Left cardiac atrium (tissue), 4 donors: ENCODE results near the gene PRMT5. TPM values are rescaled to one million over a fixed set of nuclear protein-coding genes. Genes with fewer than 3 reads are reported as not detected.
"Not testable (repeated sequence)": the region's sequence is repeated elsewhere in the genome, so short reads cannot be mapped to it uniquely, and the experiment has no call there.

Experiments used
- ATAC-seq, 2 donors: fragments of 200-7000 bp; cut with Tn5 transposase; one replicate each; pipeline ENCODE4 v1.9.1; 2020; ENCODE audit warnings: mild to moderate bottlenecking in 2 of 2, moderate library complexity in 2 of 2
- DNase-seq: peaks from one replicate; pipeline ENCODE4 v3.0.0-alpha.2; 2020
- intact Hi-C, 2 donors: fragments of 100-400 bp; cut with DNase I; formaldehyde crosslinking; loops; one replicate each; pipeline versions ENCODE4 v1.14.1 to v1.15.1; 2022 to 2023
- long read RNA-seq: library from polyadenylated mRNA; unstranded; transcript quantifications from one replicate; pipeline ENCODE4 v2.0.0, GENCODE V29; 2021
- total RNA-seq, 2 donors: library from RNA; stranded (reverse); fragmentation: NEBNext Ultra II Directional; extraction: Animal tissue kit (Norgen Biotek cat#: 25700); gene quantifications; one replicate each; pipeline ENCODE4 v1.2.1, GENCODE V29; 2021
- donor health status: DM: no; HTN: yes; CAD: no.
- donor health status: DM: no; HTN: yes; CAD: no; lungs with severe emphysema.
- donor health status: DM: yes; HTN: yes; CAD: no.
- donor health status: Dilated cardiomyopathy.

Gene PRMT5
- total RNA-seq = 10 to 100 TPM; 46.9 to 48.6 TPM
- long read RNA-seq, transcript PRMT5-202 (17 exons, 2,531 nt) = major isoform, 52 of 60 reads
- long read RNA-seq, partial matches to known transcripts = 1 of 60 reads
- long read RNA-seq, other reads (novel, unspliced or antisense) = 7 of 60 reads

DNA sequence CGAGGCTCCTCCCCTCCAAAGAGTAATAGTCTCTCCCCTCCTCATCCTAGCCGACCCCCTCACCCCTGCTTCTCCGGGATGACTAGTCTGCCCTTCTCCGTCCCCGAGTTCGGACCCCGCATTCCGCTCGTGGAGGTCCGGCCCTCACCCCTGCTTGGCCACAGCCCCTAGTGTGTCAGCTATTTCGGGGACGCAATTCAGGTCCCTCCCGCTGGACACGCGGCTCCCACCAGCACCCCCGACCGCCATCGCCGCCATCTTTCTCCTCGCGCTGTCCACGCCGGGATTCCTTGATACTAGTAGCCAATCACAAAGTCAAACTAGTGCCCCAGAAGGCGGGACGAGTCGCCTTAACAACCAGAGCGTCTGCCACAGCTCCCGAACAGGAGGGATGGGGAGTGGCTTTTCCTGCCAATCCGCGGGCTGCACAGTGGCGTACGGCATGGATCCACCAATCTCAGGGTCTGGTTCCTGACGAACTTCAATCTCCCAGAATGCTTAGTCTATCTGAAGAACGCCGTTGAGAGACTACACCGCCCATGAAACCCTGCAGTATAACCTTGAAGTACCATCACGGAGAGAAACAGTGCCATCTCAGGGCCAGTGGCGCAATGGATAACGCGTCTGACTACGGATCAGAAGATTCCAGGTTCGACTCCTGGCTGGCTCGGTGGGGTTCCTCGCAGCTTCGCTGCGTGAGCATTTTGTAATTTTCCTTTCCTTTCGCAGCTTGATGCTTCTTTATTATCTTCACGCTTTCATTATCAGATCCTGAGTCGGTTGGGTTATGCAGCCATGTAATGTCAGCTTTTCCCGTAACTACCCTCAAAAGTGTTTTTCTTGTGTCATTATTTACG, at the start of gene PRMT5:
PRMT5 (minus strand) TSS at position 273 of the 857 bp plus-strand sequence; CDS start at position 258, 15 bp downstream.
- DNase-seq (peak; percentile 99), ATAC-seq (peak; percentile 98 to 99)
- intact Hi-C loops = no loop called here

DNA sequence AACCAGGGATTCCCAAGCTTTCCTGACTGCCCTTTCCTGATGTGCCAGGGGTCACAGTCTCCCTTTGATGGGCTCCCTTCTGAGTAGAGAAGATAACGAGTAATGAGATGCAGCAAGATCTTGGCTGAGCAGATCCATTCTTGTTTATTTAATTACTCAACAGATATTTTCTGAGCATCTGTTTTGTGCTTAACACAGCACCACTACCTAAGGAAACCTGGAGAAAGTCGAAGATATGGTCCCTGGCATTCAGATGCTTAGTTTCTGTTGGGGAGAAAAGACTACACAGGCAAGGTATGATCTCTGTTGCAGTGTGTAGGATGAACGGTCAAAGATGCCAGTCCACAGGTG, 49.3 kb upstream of the PRMT5 start:
- DNase-seq (no peak), ATAC-seq (no peak)
- intact Hi-C loops = no loop called here

DNA sequence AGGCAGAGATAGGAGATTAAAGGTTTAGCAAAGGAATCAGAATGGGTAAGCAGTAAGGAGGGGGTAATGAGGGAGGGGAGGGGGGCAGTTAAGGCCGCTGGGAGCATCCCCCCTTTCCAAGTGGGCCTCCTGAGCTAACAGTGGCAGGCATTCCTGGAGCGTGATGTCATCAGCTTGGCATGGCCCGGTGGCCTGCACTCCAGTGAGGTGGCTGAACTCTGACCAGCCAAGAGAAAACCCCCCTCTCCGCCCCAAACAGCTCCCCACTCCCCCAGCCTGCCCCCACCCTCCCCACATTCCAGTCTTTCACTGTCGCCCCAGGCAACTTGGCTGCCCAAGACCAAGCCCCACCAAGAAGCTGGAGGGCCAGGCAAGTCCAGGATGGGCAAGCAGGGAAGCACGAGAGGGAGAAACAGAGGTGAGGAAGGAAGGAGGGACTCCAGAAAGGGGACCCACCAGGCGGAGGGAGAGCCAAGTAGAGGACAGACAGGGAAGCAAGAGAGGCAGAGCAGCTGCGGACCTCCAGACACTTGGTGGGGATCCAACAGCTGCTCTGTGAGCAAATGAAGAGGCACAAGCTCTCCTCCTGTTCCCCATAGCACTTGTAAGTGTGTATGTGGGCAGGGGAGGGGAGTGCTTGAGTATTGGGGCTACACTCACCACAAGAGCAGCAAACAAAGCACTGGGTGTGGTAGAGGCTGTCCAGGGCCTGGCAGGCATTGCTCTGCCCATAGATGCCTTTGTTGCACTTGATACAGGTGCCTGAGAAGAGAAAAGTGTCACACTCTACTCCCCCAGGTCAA, 48.7 kb upstream of the PRMT5 start:
- peak; percentile 21 to 31 for ATAC-seq
- peak; percentile 56 for DNase-seq
- intact Hi-C loops = no loop called here

DNA sequence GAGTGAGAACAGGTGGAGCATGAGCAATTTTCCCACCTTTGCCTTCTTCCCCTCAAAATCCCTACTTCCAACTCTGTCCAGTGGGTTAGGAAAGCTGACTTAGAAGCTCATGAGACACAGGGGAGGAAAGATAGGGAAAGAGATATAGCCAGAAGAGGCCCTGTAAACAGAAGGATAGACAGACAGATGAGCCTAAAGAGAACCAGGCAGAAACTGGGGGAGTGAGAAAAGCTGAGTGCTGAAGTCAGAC, 48.2 kb upstream of the PRMT5 start:
- intact Hi-C loops = no loop called here
- ATAC-seq = no peak
- DNase-seq = no peak

DNA sequence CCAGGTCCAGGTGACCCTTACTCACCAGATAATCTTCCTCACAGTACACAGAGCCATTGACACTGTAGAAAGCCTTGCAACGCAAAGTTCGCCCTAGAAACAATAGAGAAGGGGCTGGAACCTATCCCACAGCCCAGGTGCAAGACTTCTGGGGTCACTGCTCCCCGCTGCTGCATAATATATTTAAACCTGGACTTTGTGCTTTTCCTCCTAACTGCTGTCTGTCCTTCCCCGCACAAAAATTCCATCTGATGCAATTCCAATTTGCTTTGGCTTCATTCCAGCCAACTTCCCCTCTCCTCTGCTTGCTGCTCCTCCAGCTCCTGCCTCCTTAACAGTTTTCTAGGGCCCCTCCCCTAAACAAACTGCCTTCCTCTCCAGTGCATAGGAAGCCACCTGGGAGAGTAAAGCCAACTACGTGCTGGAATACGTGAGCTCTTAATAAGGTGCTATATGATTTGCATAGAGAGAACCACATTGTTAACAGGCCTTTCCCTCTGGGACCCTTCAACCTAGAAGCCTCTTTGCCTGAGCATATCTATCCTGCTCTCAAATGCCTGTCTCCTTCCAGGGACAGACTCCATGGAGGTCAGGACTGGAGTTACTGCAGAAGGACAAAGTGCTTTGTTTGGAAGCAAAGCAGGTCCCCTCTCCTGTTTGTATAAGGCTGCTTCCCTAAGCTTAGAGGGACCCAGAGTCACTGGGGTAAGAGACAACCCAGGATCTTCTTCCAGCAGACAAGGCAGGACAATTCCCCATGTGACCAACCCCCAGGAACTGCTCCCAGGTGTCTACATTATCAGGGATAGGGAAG, 47.7 kb upstream of the PRMT5 start:
- ATAC-seq (no peak), DNase-seq (no peak)
- intact Hi-C loops = no loop called here

DNA sequence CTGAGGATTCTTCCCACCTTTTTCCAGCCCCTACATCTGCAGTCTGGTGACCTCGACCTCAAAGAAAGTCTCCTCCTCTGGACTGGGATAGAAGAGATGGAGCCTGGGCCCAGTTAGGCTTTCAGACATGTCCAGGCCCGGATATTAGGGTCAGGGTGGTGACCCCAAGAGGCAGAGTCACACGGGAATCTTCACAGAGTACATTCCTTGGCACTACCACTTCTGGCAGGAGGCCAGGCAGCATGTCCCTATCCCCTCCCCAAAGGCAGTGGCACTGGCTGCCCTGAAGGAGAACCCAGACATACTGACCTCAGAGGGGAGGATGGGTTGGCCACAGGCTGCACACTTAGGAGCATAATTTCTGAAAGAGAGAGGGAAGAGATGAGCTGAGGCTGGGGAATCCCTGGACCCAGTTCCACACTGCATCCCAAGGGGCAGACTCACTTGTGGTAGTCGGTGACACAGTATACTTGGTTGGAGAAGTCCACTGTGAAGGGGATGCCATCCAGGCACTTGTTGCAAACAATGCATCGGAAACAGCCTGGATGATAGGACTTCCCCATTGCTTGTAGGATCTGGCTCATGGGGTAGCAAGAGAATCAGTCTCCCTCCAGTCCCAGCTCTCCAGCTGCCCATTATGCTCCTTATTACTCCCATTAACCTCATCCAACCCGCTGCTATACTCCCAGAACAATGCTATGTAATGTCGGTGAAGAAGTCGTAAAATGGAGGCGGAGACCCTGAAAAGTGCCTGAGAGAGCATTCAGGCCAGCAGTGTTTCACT, 45.5 kb upstream of the PRMT5 start:
- intact Hi-C loops = no loop called here
- ATAC-seq (no peak), DNase-seq (peak; percentile 43)

DNA sequence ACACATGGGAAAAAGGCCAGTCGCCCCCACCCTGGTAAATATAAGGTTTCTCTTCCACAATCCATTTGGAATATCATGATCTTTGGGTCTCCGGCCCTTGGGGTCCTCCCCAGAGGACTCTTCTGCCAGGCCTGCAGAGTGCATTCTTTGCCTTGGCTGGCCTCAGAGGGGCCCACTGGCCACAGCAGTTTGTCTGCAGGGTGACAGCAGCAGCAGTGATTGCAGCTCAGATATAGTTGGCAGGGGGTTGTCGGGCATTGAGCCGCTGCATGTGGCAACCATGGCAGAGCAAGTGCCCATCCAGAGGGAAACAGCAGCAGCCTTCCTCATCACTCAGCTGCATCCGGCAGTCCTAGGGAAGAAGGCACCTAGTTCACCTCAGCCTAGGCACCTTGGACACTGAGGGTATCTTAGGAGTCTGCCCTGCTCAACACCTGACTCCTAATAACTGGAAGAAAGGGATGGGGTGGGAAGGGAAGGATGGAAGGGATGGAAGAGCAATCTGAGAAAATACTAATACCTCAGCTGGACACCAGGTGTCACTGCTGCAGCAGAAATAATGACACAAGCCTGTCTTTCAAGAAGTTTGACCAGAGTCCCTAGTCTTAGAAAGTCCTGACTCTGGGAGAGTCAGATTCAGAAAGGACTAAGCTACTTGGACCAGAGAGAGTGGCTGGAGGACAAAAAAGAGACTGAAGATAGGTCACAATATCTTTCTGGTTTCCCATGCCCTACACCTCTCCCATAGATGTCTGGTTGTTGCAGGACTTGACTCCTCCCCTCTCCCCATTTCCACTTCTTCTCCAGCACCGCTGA, 44.2 kb upstream of the PRMT5 start:
- ATAC-seq = peak; percentile 41 to 53
- no peak for DNase-seq
- intact Hi-C loops = no loop called here

DNA sequence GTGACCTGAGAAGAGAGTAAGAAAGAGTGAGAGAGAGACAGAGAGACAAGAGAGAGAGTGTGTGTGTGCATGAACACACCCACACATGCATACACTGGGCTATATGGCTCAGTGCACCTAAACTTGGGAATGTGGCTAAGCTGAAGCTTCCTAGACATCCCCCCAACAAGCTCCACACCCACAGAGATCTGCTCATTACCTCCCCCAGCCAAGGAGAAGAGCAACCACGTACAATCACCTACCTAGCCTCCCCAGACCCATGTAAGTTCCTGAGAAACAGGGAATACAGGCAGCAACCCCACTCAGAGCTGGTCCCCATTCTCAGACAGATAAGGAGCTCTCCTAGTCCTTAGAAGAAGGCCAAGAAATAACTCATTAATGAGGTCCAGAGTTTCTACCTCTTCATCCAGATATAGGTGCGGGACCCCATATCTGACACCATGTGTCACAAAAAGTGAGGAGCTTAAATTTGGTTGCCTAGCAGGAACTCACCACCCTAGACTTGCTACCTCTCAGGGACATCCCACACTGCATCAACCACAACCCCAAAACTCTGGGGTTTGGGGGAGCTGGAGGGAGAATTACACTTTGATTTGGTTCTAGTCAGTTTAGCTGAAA, 43.2 kb upstream of the PRMT5 start:
- ATAC-seq = no peak
- intact Hi-C loops = no loop called here

DNA sequence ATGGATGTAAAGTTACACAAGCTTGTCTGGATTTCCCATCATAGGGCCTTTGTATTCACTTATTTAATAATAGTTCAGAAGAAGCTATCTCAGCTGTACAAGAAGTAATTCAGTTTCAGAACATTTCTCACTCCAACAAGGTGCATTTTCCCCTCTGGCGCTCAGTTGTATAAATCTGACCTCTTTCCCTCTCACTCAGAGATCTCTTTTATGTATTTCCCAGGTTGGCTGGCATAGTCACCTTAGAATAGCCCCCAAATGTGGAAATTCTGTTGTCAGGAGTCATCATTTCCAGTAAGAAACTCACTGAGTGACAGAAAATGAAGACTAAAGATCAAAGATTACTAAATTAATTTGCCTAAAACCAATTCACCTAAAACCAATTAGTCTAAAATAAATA, 42.0 kb upstream of the PRMT5 start:
- ATAC-seq (no peak), DNase-seq (no peak)
- intact Hi-C loops = no loop called here

More for the DNA sequence above, 43.2 kb upstream of the PRMT5 start:
- no peak for DNase-seq

DNA sequence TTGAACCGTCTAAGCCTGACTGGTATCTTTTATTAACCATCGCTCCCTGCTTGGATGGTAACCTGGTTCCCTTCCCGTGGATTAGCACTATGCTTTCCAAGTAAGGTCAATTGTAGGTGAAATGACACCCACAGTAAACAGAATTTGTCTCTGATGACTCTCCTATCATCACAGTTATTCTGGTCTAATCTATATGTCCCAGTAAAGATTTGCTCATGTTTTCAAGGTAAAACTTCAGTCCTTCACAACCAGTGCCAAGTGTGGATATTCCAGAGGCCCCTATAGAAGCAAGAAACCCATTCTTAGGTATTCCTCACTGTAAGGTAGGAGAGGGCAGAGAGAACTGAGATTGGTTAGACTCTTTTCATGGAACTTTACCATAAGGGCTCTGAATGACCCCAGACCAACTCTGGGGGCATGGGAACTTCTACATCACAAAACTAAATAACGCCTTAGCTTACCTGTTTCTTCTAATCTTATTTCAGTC, 37.6 kb upstream of the PRMT5 start:
- ATAC-seq = no peak
- no peak for DNase-seq
- intact Hi-C loops = no loop called here

DNA sequence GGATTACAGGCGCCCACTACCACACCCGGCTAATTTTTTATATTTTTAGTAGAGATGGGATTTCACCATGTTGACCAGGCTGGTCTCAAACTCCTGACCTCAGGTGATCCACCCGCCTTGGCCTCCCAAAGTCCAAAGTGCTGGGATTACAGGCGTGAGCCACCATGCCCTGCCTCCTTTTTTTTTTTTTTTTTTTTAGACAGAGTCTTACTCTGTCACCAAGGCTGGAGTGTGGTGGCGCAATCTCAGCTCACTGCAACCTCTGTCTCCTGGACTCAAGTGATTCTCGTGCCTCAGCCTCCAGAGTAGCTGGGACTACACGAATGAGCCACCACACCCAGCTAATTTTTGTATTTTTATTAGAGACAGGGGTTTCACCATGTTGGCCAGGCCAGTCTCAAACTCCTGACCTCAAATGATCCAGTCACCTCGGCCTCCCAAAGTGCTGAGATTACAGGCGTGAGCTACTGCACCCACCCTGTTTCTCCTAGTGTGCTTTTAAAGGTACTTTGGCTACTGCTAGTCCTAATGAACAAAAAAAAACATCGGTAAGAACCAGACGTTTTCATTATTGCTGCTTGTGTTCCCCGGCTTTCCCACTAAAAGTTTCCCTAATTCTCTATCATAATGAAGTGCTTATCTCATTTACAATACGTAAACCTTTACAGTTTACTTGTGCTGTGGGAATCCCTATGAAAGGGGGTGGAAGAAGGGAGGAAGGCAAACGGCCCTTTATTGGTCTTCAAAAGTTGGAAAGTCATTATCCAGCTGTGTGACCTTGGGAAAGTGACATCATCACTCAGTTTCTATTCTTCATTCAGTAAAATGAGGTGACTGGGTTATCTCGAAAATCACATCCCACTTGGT, 37.0 kb upstream of the PRMT5 start:
- ATAC-seq, intact Hi-C loops, DNase-seq: not testable (repeated sequence)

DNA sequence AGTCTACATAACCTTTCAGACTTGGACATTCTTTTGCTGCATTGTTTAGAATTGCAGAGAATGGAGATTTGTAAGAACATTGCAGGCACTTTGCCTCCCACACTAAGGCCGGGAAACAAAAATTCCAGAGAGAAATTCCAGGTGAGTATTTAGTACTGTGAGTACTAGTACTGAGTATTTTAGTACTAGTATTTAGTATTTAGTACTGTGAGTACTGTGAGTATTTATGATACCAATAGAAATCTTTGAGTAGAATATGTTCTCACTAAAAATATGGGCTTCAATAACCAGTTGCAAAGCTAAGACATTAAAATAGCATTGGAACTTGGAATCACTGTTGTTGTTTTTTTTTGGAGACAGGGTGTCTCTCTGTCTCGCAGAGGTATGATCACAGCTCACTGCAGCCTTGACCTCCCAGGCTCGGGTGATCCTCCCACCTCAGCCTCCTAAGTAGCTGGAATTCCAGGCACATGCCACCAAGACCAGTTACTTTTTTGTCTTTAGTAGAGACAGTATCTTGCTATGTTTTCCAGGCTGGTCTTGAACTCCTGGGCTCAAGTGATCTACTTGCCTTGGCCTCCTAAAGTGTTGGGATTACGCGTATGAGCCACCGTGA, 33.0 kb upstream of the PRMT5 start:
- no peak for ATAC-seq
- intact Hi-C loops = no loop called here
- DNase-seq = no peak

DNA sequence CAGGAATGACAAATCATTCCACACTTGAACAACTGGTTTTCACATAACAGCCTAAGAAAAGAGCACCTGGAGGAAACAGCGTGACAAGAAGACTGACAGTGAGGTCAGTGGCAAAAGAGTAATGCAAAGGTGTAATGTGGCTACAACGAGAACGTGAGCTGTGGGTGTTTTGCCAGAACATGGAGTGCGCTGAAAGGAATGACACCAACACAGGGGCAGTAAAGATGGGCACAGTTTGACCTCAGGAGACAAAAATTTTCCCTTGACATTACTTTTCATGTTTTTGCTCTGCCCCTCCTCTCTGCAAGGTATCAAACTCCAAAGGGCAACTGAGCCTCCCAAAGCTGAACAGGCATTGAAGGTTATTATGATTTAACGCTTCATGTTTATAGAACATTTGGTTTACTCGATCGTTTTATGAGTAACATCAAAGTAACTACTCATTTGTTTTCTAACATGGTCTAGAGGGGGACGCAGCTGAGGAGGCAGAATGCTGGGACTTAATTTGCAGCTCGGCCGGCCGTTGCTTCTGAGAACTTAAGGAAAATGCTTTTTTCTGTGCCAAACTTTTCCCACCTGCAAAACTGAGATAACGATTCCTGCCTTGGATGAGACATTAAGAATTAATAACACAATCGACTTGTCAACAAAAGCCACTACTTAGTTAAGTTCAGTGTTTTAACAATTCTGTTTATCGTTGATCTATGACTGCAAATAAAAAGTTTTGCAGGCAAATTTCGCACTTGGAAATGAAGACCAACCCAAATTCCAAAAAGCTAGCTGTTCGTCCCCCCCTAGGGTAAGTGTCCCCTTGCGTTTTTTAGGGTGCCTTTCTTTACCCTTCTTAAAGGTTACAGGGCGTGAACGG, 26.8 kb upstream of the PRMT5 start:
- DNase-seq (no peak), ATAC-seq (no peak)
- intact Hi-C loops = no loop called here

DNA sequence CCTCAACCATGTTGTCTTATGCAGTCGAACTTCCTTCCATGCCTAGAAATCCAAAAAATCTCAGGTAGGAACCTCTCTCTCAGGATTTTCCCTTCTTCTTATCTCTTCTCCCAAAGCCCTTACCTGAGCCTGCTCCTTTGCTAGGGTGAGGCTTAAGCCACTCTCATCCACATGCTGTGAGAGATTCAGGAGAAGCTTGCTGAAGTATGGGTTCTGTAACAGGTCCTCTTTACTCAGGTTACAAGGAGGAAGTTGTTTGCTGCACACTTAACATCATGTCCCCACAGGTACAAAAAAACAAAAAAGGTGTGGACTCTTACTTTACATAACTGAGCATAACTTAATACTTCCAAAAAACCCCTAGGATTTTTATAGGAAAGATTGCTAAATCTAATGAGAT, 23.2 kb upstream of the PRMT5 start:
- ATAC-seq = no peak
- no peak for DNase-seq
- intact Hi-C loops = no loop called here

DNA sequence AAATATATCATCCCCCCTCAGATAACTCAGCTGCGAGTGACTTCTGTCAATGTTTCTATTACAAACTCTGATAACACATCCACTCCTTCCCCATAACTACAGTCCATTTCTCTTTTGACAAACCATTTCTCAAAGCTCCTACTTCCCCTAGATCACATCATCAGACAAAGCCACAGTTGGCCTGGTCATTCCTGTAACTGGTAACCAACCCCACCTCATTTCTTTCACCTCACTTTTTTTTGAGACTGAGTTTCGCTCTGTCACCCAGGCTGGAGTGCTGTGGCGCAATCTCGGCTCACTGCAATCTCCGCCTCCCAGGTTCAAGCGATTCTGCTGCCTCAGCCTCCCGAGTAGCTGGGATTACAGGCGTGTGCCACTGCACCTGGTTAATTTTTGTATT, 22.6 kb upstream of the PRMT5 start:
- DNase-seq, ATAC-seq, intact Hi-C loops: not testable (repeated sequence)
